HG03108 (cell line): ENCODE results near the gene ARHGAP30.
A peak's percentile ranks its signal among the peaks of the same experiment; 100 is the strongest.
"Not testable (repeated sequence)": the region's sequence is repeated elsewhere in the genome, so short reads cannot be mapped to it uniquely, and the experiment has no call there.

ENCODE experiments used
- ATAC-seq: cut with Tn5 transposase; IDR thresholded peaks from one replicate; pipeline ENCODE4 v1.9.1; 2021; ENCODE audit warnings: moderate library complexity; ENCODE audit not compliant: unreplicated experiment

The ARHGAP30 gene, protein sequence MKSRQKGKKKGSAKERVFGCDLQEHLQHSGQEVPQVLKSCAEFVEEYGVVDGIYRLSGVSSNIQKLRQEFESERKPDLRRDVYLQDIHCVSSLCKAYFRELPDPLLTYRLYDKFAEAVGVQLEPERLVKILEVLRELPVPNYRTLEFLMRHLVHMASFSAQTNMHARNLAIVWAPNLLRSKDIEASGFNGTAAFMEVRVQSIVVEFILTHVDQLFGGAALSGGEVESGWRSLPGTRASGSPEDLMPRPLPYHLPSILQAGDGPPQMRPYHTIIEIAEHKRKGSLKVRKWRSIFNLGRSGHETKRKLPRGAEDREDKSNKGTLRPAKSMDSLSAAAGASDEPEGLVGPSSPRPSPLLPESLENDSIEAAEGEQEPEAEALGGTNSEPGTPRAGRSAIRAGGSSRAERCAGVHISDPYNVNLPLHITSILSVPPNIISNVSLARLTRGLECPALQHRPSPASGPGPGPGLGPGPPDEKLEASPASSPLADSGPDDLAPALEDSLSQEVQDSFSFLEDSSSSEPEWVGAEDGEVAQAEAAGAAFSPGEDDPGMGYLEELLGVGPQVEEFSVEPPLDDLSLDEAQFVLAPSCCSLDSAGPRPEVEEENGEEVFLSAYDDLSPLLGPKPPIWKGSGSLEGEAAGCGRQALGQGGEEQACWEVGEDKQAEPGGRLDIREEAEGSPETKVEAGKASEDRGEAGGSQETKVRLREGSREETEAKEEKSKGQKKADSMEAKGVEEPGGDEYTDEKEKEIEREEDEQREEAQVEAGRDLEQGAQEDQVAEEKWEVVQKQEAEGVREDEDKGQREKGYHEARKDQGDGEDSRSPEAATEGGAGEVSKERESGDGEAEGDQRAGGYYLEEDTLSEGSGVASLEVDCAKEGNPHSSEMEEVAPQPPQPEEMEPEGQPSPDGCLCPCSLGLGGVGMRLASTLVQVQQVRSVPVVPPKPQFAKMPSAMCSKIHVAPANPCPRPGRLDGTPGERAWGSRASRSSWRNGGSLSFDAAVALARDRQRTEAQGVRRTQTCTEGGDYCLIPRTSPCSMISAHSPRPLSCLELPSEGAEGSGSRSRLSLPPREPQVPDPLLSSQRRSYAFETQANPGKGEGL

DNA sequence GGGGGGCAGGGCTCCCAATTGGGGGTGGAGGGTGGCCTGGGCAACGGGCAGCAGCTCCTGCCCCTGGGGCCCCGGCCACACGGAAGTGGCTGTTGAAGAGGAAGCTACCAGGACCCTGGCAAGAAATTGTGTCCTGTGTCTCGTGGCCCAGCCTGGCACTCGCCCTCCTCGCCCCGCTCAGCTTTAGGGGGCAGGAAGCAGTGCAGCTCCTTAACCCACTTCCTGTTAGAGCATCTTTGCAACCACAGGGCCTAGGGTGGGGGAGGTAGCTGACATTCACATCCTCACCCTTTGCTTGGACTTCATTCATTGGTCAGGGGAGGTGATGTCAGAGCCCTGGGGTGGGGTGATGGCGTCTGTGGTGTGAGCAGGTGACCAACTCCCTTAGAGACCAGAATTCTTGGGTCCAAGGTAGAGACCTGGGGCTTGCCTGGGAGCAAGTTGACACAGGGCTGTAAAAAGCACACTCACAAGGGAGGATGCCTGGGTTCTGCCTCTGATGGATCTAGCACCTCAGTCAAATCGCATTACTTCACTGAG lies at the start of gene ARHGAP30:
TSS of gene ARHGAP30 (minus strand) at position 161 of the 540 bp plus-strand sequence. CDS start 267 bp downstream, outside the sequence.
- peak; percentile 81 for ATAC-seq

DNA sequence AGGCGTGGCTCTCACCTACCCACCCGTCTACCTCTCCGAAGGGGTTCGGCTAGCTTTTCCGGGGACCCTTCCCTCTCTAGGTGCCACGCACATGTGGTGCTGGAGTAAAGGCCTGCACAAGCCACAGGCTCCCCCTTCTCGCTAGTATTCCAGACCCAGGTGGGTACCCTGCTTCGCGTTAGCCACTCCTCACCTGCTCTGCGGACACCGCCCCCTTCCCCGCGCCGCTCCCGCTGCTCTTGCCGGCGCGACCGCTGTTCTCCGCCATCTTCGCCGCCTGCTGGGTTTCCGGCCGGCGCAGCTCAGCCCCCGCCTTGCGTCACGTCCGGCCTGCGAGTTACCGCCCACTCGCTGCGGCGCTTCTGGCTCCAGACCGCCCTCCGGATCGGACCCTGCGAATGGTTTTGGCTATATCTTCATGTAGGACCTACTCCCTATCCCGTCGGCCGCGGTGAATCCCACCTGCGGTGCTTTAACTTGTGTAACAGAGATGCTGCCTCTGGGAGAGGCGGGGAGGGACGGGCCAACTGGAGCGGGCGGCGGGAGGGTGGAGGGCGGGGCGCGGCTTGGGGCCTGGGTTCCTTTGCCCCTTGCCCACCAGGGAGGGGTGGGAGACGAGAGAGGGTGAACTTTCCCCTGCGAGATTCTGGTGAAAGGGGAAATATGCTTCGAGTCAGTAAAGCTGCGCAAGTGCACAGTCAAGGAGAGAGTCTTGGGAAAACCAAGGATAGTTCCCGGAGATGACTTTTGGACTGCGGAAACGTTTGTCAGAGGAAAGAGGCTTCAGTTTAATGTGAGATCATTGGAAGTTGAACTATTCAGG lies 48.3 kb upstream of the ARHGAP30 start, which contains the start of the genes NIT1 and PFDN2:
TSS of gene NIT1 (plus strand) at position 347 of the 823 bp plus-strand sequence. CDS start at position 419, 72 bp downstream.
TSS of gene PFDN2 (minus strand) at position 279 of the 823 bp plus-strand sequence. CDS start at position 268, 11 bp downstream.
- peak; percentile 83 for ATAC-seq

DNA sequence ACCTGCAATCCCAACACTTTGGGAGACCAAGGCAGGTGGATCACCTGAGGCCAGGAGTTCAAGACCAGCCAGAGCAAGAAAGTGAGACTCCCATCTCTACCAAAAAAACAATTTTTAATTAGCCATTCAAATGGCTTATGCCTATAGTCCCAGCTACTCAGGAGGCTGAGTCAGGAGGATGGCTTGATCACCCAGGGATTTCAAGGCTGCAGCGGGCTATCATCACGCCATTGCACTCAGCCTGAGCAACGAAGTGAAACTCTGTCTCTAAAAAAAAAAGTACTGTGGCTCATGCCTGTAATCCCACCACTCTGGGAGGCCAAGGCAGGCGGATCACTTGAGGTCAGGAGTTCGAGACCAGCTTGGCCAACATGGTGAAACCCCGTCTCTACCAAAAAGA lies 46.3 kb upstream of the ARHGAP30 start:
- not testable (repeated sequence) for ATAC-seq

DNA sequence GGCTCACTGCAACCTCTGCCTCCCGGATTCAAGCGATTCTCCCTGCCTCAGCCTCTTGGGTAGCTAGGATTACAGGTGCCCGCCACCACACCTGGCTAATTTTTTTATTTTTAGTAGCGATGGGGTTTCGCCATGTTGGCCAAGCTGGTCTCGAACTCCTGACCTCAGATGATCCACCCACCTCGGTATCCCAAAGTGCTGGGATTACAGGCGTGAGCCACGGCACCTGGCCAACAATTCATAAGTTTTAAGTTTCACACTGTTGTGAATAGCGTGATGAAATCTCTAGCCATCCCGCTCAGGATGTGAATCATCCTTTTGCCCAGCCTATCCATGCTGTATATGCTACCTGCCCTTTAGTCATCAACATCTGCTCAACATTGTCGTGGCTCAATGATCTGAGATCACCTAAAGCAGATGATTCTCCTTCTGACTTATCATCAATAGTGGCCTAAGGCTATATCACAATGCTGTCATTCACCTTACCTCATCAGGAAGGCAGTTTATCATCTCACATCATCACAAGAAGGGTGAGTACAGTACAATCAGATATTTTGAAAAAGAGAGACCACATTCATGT lies 45.5 kb upstream of the ARHGAP30 start:
- ATAC-seq = no peak

DNA sequence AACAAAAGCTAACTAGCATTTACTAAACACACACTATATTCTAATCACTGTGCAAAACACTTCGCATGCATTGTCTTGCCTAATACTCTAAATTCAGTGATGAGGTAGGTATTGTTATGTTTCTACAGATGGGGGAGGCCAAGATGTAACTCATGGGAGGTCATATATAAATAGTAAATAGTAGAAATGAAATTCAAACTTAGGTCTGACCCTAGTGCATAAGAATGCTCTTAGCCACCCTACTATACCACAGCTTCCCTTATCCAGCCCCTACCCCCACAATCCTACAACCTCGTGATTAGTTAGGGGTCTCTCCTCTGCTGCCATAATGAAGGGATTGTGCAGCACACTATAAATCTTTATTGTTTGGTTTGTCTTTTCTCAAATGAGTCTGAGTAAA lies 44.9 kb upstream of the ARHGAP30 start:
- no peak for ATAC-seq

DNA sequence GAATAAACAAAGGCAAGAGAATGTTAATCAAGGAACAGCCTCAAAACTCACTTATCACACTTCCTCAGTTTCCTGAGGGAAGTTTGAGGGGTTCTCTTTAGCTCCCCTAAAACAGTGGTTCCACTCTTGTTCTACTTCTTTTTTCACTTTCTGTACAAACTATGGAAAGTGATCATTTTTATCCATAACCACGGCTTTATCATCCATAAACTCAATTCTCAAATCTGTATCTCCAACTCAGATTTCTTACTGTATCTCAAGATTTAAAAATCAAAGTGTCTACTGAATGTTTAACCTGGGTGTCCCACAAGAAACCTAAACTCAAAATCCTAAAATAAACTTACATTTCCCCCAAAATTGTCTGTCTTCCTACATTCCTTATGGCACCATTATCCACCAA lies 44.2 kb upstream of the ARHGAP30 start:
- no peak for ATAC-seq

DNA sequence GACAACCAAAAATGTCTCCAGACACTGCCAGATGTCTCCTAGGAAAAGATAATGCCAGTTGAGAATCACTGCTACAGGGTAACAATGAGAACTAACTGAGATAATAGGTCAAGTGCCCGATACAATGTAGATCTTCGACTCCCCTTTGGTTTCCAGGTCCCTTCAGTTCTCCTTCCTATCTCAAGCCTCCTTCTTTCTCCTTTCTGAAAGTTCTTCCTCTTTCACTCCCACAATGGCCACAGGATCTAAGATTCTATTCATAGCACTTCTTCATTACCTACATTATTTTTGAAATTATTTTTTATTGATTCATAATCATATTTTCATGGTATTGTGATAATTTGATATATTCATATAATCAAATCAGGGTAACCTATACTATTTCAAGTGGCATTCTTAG lies 41.8 kb upstream of the ARHGAP30 start:
- no peak for ATAC-seq

DNA sequence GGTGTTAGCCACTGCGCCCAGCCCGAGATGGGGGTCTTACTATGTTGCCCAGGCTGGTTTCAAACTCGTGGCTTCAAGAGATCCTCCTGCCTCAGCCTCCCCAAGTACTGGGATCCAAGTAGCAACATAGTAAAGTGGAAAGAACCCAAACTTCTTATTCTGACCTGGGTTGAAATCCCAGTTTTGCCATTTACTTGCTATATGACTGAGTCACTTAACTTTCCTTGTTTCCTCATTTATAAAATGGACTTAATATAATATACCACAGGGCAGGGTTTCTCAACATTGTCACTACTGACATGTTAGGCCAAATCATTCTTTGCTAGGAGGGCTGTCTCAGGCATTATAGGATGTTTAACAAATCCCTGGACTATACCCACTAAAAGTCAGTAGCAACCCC lies 41.4 kb upstream of the ARHGAP30 start:
- no peak for ATAC-seq

DNA sequence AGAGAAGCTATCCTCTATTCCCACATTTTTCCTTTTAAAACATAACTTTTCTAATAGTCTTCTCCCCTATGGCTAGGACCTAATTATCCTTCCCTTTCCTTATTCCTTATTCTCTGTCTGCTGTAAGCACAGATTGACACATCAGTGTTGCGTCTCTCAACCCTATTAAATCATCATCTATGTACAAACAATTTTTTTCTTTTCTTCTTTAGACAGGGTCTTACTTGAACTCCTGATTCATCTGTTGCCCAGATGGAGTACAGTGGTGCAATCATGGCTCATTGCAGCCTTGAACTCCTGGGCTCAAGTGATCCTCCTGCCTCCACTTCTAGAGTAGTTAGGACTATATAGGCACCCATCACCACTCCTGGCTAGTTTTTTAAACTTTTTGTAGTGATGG lies 36.7 kb upstream of the ARHGAP30 start:
- no peak for ATAC-seq

DNA sequence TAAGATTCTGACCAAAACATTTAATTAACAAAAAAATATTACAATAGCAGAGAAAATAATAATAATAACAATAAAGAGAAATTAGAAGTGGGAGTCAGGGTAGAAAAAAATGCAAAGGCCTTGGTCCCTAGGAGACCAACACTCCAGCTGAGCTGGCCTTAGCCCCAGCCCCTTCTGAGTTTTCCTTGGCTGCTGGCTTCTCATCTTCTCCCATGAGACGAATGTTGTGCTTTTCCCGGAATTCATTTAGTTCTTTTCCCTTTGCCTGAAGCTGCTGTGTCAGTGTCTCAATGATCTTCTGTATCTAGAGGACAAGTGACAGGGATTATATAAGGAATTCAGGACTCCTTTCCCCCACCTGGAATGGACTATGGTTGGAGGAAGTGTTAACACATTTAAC lies 30.9 kb upstream of the ARHGAP30 start:
- ATAC-seq = no peak

DNA sequence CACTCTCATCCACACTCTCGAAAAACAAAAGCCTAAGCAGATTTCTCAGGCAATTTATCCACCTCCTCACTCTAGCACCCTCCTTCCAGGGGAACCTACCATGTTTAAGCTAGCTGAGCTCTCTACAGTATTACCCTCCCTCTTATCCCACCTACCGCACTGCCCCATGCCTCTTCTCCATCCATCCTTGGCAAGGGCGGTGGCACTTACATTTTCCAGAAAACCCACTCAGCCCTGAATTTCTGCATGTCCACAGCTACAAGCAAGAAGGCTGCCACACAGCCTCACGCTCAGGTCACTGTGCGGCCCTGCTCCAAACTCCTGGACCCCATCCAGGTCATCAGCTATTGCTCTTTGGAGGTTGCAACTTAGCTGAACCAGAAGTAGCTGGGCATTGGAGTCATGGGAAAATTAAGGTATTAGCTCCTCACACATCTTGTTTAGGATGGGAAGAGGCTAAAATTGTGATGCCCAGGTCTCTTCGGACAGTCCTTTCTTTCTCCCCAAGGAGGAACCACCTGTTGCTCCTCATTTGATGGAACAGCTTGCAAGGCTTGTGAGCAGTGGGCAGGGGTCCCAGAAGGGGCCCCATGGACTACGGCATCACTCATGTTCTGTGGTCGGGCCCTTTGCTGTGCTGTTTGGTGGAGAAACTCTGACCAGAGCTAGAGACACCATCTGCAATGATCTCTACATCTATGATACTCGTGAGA lies 29.6 kb upstream of the ARHGAP30 start:
- no peak for ATAC-seq

DNA sequence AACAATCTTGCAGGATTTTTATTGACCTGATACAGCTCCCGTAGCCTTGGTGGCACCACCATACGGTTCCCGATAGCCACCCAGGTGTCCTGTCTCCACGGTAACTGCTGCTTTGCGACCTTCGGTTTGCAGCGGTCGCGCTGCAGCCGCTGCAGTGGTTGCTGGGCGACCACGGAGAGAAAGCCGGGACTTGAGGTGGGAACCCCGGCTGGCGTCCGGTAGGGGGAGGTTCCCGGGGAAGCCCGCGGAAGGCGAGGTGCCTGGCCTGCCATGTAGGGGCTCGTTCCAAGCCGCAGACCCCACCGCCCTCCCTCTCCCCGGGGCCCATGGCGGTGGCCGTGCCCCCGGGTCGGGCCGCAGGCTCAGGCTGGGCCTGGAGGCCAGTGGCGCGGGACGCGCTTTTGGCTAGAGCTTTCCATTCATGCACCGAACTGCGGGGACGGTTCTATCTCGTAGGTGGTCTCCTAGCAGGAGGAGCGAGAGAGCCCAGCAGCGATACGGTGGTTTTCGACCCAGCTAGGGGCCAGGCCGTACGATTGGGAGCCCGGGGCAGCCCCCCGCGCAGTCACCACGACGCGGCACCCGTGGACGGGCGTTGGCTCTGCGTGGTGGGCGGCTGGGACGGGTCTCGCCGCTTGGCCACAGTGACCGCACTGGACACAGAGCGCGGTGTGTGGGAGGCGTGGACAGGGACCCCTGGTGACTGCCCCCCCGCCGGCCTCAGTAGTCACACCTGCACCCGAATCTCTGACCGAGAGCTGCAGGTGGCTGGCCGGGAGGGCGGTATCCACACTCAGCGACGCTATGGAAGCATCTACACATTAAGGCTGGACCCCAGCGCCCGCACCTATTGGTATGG lies 28.7 kb upstream of the ARHGAP30 start, which contains the start of gene KLHDC9:
TSS of gene KLHDC9 (plus strand) at position 152 of the 859 bp plus-strand sequence. CDS start at position 327, 175 bp downstream.
- peak; percentile 53 for ATAC-seq

DNA sequence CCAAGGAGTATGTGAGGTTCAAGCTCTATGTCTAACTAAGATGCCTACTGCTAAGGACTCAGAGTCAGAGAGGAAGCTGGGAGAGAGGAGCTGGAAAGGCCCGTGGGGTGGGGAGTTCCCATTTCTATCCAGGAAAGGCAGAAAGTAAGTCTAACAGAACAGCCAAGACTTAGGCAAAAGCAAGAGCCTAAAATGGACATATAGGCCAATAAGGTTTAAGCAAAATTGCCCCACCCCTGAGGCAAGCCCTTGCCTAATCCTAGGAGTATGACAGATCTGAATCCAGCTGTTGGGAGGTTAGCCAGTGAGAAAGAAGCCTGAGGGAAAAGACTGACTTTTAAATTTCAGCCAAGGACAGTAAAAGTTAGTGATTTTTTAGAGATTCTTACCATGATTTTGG lies 26.8 kb upstream of the ARHGAP30 start:
- ATAC-seq = no peak

DNA sequence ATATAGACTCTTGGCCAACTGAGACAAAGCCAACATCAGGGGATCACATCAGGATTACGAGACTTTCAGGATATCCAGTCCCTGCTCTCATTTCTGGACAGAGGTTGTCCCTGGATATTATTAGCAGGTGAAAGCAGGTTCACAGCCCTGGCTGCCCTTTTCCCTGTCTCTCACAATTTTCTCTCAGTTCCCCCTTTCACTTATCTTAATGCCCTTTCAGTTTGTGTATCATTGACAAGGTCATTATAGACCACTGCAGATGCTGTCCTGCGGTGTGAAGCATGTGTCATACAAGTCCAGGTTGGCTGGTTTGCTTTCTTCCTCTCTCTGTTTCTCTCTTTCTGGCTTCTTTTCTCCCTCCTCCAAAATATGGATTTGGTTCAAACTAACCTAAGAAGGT lies 26.3 kb upstream of the ARHGAP30 start:
- ATAC-seq = peak; percentile 32

DNA sequence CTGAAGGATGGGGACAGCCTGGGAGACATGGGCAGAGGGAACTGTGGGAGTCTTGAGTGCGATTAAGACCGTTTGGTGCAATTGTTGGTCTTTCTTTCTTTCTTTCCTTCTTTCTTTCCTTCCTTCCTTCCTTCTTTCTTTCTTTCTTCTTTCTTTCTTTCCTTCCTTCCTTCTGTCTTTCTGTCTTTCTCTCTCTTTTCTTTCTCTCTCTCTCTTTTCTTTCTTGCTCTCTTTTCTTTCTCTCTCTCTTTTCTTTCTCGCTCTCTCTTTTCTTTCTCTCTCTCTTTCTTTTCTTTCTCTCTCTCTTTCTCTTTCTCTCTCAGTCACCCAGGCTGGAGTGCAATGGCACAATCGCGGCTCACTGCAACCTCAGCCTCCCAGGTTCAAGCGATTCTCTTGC lies 25.5 kb upstream of the ARHGAP30 start:
- ATAC-seq = no peak

DNA sequence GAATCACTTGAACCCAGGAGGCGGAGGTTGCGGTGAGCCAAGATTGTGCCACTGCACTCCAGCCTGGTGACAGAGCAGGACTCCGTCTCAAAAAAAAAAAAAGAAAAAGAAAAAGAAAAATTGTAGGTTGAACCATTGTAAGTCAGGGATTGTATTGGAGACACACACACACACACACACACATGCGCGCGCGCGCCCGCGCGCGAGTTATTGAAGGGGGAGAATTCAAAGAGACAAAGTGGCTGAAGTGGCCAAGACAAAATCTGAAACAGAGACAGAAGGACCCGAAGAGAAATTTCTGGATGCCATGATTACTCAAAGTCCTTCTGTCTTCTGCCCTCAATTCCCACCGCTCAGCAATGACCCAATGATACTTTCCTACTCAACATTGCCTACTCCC lies 24.8 kb upstream of the ARHGAP30 start:
- no peak for ATAC-seq

DNA sequence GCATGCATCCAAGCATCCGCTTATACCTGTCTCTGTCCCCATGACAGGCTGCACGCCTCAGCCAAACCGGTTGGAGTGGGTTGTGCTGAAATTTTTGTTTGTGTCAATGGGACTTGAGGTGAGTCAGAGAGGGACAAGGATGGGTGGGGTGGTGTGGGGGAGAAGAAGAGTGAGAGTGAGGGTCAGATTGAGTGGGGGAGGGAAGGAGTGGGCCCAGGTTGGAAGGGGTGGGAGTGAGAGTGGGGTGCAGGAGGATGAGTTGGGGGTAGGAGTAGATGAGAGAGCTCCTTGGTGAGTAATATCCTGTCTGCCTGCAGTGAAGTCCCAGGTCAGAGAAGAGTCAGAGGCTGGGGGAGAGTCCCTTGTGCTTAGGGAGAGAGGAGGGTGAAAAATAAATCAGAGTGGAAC lies 22.9 kb upstream of the ARHGAP30 start:
- no peak for ATAC-seq
